ENCODE data around the gene STRN.

DNA sequence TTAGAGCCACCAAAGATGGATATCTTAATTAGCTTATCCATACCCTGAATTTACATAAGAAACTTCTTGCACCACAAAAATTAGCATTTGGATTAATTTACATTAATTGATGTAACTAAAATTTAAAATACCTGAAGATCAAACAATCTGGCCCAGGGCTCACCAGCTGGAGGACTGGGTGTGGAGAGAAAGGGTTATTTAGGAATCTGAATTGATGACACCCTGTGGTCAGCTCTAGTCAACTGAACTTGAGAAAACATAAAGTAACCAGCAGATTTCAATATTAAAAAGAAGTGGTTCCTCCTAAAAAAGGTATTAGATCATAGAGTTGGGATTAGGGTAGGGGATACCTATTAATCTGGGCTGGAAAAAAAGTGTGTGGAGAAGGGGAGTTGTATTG is 122.5 kb downstream of the STRN start:
- TF ChIP-seq, protein P1, sequence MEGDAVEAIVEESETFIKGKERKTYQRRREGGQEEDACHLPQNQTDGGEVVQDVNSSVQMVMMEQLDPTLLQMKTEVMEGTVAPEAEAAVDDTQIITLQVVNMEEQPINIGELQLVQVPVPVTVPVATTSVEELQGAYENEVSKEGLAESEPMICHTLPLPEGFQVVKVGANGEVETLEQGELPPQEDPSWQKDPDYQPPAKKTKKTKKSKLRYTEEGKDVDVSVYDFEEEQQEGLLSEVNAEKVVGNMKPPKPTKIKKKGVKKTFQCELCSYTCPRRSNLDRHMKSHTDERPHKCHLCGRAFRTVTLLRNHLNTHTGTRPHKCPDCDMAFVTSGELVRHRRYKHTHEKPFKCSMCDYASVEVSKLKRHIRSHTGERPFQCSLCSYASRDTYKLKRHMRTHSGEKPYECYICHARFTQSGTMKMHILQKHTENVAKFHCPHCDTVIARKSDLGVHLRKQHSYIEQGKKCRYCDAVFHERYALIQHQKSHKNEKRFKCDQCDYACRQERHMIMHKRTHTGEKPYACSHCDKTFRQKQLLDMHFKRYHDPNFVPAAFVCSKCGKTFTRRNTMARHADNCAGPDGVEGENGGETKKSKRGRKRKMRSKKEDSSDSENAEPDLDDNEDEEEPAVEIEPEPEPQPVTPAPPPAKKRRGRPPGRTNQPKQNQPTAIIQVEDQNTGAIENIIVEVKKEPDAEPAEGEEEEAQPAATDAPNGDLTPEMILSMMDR (IDR thresholded peaks at IDR 0.05) = no peak
- TF ChIP-seq POLR2A (IDR thresholded peaks at IDR 0.05) = no peak
